ENCODE data around the gene BNC2.

- TF ChIP-seq POLR2AphosphoS5 (IDR thresholded peaks at IDR 0.05) (no peak), CTCF (IDR thresholded peaks at IDR 0.05) (no peak), EP300 (IDR thresholded peaks at IDR 0.05) (no peak), POLR2A (IDR thresholded peaks at IDR 0.05) (no peak)
These were observed 160.5 kb downstream of the BNC2 start for GRCh38 chr9:16709924-16710323.
